Loucy (cell line): ENCODE data around the gene KANK2.

Experiments used
- H2AFZ ChIP-seq: fragments of 200-600 bp; sonication (generic); 2 replicates; pipeline ENCODE4 v1.6.0; 2016; ENCODE audit warnings: antibody characterized with exemption, mild to moderate bottlenecking, low read length, moderate library complexity
- H3F3A ChIP-seq: fragments of 200-600 bp; 2 replicates; pipeline ENCODE4 v1.6.0; 2016; ENCODE audit warnings: antibody characterized with exemption, low read depth, mild to moderate bottlenecking
- H3K27me3 ChIP-seq: fragments of 200-600 bp; sonication (generic); 2 replicates; pipeline ENCODE4 v1.6.1; 2014; ENCODE audit warnings: low read length, mild to moderate bottlenecking; ENCODE audit not compliant: insufficient read depth, poor library complexity, severe bottlenecking
- H3K36me3 ChIP-seq: fragments of 200-600 bp; sonication (generic); 2 replicates; pipeline ENCODE4 v1.6.1; 2016; ENCODE audit warnings: low read length; ENCODE audit not compliant: insufficient read depth
- H3K4me1 ChIP-seq: fragments of 200-600 bp; sonication (generic); 2 replicates; pipeline ENCODE4 v1.5.1; 2014; ENCODE audit warnings: low read length, mild to moderate bottlenecking; ENCODE audit not compliant: insufficient read depth, poor library complexity, severe bottlenecking
- H3K4me2 ChIP-seq: fragments of 200-600 bp; sonication (generic); 2 replicates; pipeline ENCODE4 v1.6.0; 2014; ENCODE audit warnings: antibody characterized with exemption, low read length, low read depth, mild to moderate bottlenecking; ENCODE audit not compliant: poor library complexity, severe bottlenecking
- H3K4me3 ChIP-seq: fragments of 200-600 bp; sonication (generic); 2 replicates; pipeline ENCODE4 v1.5.1; 2014; ENCODE audit warnings: low read length, mild to moderate bottlenecking, mixed read lengths; ENCODE audit not compliant: poor library complexity, severe bottlenecking
- H3K79me2 ChIP-seq: fragments of 200-600 bp; sonication (generic); 2 replicates; pipeline ENCODE4 v1.6.1; 2014; ENCODE audit warnings: low read length; ENCODE audit not compliant: insufficient read depth
- H3K9ac ChIP-seq: fragments of 200-600 bp; sonication (generic); 2 replicates; pipeline ENCODE4 v1.6.0; 2014; ENCODE audit warnings: mild to moderate bottlenecking, low read depth, low read length, moderate library complexity; ENCODE audit not compliant: poor library complexity, severe bottlenecking
- H3K9me2 ChIP-seq: fragments of 200-600 bp; sonication (generic); replicated peaks from 2 replicates; pipeline ENCODE4 v1.6.1; 2016; ENCODE audit warnings: low read depth, low read length, mixed read lengths
- H3K9me3 ChIP-seq: fragments of 200-600 bp; sonication (generic); 2 replicates; pipeline ENCODE4 v1.6.1; 2014; ENCODE audit warnings: mild to moderate bottlenecking, antibody characterized with exemption, low read length, low read depth; ENCODE audit not compliant: insufficient read depth
- H4K20me1 ChIP-seq: fragments of 200-600 bp; sonication (generic); 2 replicates; pipeline ENCODE4 v1.6.0; 2014; ENCODE audit warnings: antibody characterized with exemption, low read length, mild to moderate bottlenecking; ENCODE audit not compliant: insufficient read depth, poor library complexity, severe bottlenecking
- CTCF ChIP-seq: fragments of 200-600 bp; sonication (generic); conservative IDR thresholded peaks from 2 replicates; pipeline ENCODE4 v1.5.1; 2014; ENCODE audit warnings: mild to moderate bottlenecking, antibody characterized with exemption, low read length
- EZH2phosphoT487 ChIP-seq: fragments of 200-600 bp; IDR thresholded peaks from 2 replicates; pipeline ENCODE4 v1.6.1; 2018; ENCODE audit warnings: antibody characterized with exemption, mild to moderate bottlenecking, moderate library complexity, borderline replicate concordance

The KANK2 gene

GRCh38 chr19:11169896-11170678 is 27.3 kb downstream of the KANK2 start:
- Histone ChIP-seq H4K20me1 (no peaks in the 10 kb centered on the region), H3K4me1 (no peaks in the 10 kb centered on the region), H2AFZ (no peak overlapping the region), H3K4me2 (no peak overlapping the region), H3K9ac (no peak overlapping the region), H3K9me2 (no peaks in the 10 kb centered on the region), H3K36me3 (no peaks in the 10 kb centered on the region), H3K4me3 (no peak overlapping the region), H3K79me2 (no peaks in the 10 kb centered on the region), H3K9me3 (no peaks in the 10 kb centered on the region), H3K27me3 (no peaks in the 10 kb centered on the region), H3F3A (no peaks in the 10 kb centered on the region)
- TF ChIP-seq EZH2phosphoT487, result no peak
- no peak for TF ChIP-seq CTCF

GRCh38 chr19:11168568-11168967 is 28.8 kb downstream of the KANK2 start:
- Histone ChIP-seq H3K4me2 (no peak overlapping the region), H3K9ac (no peak overlapping the region), H3K4me1 (no peaks in the 10 kb centered on the region), H3K9me3 (no peaks in the 10 kb centered on the region), H3K9me2 (no peaks in the 10 kb centered on the region), H4K20me1 (no peaks in the 10 kb centered on the region), H3K4me3 (no peak overlapping the region), H3K27me3 (no peaks in the 10 kb centered on the region), H3F3A (no peaks in the 10 kb centered on the region), H2AFZ (no peak overlapping the region), H3K36me3 (no peaks in the 10 kb centered on the region), H3K79me2 (no peaks in the 10 kb centered on the region)
- TF ChIP-seq EZH2phosphoT487, result no peak
- no peak for TF ChIP-seq CTCF

DNA sequence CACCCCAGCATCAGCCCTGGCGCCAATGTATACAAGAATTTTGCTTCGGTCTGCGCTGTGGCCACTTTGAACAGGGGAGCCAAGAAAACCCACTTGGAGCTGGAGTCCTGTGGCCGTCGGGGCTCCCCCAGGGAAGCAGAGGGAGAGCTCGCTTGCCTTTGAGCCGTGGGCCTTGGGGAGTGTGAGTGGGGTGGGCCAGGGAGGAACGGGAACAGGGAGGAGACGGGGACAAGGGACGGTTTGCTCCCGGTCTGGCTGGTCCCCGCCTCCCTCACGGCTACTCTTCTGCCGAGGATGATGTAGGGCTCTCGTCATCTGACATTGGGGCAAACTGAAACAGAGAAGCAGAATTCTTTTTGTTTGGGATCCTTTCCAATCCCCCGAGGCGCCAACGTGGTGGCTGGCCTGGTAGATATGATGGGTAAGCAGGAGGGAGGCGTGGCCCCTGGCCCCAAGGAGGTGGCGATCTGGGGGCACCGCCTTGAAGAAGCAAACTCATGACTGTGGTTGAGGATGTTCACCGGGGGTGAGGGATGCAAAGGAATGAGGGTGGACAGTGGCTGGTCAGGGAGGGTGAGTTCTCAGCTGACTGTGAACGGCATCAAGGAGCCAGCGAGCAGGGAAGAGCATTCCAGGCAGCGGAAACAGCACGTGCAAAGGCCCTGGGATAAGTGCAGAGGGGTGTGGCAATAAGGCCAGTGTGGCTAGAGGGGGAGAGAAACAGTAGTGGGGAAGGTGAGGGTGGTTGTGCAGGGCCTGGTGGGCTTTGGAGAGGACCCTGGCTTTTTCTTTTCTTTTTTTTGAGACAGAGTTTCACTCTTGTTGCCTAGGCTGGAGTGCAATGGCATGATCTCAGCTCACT is 30.8 kb downstream of the KANK2 start:
- no peak overlapping the region for H2AFZ ChIP-seq
- no peak overlapping the region for H3K4me3 ChIP-seq
- H3K9ac ChIP-seq, result no peak overlapping the region

More for the DNA sequence above, 30.8 kb downstream of the KANK2 start:
- Histone ChIP-seq H3K79me2 (no peaks in the 10 kb centered on the region), H3K36me3 (no peaks in the 10 kb centered on the region), H3K4me1 (no peaks in the 10 kb centered on the region), H3K9me2 (no peaks in the 10 kb centered on the region), H3K9me3 (no peaks in the 10 kb centered on the region), H3K4me2 (no peak overlapping the region), H3K27me3 (no peaks in the 10 kb centered on the region), H3F3A (no peaks in the 10 kb centered on the region), H4K20me1 (no peaks in the 10 kb centered on the region)
- TF ChIP-seq EZH2phosphoT487, result no peak
- TF ChIP-seq CTCF, result no peak
